Suppressor macrophage treated with lipopolysaccharide for 1 hour (primary cell): Measurements from ENCODE around the gene NAALADL1.

Experiments used
- DNase-seq, 3 donors: peaks; one replicate each; pipeline ENCODE4 v3.0.0-alpha.2; 2020 to 2022

NAALADL1 gene, protein sequence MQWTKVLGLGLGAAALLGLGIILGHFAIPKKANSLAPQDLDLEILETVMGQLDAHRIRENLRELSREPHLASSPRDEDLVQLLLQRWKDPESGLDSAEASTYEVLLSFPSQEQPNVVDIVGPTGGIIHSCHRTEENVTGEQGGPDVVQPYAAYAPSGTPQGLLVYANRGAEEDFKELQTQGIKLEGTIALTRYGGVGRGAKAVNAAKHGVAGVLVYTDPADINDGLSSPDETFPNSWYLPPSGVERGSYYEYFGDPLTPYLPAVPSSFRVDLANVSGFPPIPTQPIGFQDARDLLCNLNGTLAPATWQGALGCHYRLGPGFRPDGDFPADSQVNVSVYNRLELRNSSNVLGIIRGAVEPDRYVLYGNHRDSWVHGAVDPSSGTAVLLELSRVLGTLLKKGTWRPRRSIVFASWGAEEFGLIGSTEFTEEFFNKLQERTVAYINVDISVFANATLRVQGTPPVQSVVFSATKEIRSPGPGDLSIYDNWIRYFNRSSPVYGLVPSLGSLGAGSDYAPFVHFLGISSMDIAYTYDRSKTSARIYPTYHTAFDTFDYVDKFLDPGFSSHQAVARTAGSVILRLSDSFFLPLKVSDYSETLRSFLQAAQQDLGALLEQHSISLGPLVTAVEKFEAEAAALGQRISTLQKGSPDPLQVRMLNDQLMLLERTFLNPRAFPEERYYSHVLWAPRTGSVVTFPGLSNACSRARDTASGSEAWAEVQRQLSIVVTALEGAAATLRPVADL

DNA sequence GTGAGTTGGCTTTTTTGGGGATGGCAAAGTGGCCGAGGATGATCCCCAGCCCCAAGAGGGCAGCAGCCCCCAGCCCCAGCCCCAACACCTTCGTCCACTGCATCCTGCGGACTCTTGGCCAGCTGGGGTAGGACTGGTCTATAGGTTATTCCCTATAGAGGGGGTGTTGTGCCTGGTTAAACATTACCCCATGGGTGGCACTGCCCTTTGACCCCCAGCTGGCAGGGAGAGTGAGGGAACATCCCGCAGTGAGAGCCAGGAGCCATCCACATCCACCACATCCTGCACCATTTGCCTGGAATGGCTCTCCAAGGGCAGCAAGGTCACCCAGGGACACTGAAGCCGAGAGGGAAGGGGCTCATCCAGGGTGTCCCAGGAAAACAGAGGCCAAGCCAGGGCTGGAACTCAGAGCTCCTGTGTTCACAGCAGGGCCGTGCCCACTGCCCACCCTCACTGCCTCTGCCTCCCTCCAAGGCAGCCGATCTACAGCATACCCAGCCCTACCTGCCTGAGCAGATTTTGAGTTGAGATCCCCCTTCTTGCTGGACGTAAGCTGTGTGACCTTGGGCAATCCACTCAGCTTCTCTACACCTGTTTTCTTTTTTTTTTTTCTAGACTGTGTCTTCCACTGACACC, at the start of gene NAALADL1:
Gene NAALADL1, minus strand, starts transcription at position 135 of the 636 bp plus-strand sequence. Its CDS starts 32 bp downstream, at position 103.
- no peak for DNase-seq

DNA sequence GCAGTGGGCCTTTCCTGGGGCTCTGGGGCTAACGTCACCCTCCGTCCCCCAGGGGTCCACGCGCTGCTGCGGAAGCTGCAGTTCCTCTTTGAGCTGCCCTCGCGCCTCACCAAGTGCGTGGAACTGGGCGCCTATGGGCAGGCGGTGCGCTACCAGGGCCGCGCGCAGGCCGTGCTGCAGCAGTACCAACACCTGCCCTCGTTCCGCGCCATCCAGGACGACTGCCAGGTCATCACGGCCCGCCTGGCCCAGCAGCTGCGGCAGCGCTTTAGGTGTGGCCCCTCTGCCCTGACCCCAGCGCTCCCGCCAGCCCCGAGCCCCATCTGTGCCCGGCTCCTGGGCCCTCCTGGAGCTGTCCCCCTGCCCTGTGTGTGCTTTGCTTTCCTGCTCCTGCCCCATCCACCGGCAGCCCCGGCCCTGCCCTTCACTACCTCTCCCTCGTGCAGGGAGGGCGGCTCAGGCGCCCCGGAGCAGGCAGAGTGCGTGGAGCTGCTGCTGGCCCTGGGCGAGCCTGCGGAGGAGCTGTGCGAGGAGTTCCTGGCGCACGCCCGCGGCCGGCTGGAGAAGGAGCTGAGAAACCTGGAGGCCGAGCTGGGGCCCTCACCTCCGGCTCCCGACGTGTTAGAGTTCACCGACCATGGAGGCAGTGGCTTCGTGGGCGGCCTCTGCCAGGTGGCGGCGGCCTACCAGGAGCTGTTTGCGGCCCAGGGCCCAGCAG, 49.6 kb upstream of the NAALADL1 start:
- no peak for DNase-seq

DNA sequence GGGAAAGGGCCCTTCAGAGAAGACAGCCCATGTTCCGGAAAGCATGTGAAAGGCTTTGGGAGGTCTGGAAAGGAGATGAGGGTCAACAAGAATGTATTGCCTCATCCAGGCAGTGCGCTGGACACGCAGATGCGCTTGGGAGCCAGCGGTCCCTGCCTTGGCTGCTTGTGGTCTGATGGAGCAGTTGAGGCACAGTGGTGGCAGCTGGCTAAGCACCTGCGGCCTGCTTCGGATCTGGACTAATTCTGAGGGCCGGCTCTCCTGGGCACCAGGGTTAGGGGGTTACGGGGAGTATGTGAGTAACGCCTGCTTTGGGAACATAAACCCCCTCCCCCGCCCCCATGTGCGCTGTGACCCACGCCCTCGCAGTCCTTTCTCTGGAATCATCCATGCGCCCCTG, 48.7 kb upstream of the NAALADL1 start:
- DNase-seq: no peak

DNA sequence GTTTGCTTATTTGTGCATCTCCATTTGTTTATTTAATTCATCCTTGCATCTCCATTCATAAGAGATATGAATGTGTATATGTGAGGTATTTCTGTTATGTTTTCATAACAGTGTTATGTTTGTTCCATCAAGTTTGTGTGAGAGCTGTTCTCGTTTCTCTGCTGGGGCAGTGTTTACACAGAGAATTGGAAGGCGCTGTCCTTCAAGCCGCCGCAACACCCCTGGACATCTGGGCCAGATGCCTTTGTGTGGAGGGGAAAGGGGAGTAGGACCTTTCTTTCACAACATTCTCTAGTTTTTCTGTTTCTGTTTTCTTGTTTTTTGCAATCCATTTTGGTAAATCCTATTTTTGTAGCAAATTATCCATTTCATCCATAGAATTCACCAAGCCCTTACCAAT, 46.3 kb upstream of the NAALADL1 start:
- no peak for DNase-seq

DNA sequence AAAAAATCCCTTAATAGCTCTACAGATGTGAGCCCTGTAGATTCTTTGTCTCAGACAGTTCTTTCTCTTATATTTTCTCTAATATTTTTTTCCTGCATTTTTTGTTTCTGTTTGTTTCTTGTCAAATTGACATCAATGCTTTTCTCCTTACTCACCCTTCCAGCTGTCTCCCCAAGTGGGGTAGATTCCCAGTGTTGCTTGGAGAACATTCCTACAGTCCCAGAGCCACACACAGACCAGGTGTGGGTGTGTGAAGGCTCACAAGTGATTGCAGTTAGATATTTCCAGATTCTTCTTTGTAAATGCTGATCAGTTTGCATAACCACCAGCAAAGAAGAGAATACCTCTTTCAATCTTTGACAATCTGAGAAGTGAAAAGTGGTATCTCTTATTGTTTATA, 45.1 kb upstream of the NAALADL1 start:
- DNase-seq: no peak

DNA sequence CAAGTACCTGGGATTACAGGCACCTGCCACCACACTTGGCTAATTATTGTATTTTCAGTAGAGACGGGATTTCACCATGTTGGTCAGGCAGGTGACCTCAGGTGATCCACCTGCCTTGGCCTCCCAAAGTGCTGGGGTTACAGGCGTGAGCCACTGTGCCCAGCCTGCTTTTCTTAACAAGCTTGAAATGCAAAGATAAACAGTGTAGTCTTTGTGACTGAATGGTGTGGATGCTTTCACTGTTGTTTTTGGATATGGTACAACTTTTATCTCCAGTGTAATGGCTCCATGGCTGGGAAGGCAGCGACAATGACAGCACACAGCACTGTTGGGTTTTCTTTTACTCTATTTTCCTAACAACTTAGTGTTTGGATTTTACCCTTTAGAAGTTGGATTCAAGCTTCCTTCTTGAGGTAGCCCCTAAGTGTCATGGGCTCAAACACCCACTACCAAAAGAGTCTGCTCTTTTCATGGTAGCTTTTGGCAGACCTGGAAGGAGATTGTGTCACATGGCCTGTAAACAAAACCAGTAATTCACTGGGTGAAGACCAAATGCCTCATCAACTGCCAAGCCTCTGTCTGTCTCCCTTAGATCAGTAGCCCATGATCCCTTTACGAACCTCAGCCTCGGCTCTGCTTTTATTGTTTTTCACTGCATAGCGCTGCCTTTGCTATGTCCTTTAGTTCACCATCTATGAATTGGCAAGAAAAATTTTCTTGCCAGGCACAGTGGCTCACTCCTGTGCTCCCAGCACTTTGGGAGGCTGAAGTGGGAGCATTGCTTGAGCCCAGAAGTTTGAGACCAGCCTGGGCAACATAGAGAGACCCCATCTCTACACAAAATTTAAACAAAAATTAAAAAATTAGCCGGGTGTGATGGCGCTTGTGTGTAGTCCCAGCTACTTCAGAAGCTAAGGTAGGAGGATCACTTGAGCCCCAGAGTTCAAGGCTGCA, 44.1 kb upstream of the NAALADL1 start:
- no peak for DNase-seq

DNA sequence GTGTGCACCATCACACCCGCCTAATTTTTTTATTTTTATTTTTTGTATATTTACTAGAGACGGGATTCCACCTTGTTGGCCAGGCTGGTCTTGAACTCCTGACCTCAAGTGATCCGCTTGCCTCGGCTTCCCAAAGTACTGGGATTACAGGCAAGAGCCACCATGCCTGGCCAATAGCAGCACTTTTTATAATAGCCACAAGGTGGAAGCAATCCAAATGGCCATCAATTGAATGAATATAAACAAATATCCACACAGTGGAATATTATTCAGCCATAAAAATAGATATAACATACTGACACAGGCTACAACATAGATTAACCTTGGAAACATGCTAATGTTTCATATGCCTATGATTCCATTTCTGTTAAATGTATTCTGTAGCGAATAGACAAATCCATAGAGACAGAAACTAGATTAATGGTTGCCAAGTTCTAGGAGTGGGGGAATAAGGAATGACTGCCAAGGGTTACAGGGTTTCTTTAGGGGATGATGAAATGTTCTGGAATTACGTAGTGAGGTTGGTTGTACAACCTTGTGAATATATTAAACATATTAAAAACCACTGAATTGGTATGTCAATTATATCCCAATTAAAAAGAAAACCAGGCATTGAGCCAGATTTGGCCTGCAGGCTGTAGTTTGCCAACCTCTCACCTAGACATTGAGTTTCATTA, 42.5 kb upstream of the NAALADL1 start:
- DNase-seq: no peak

DNA sequence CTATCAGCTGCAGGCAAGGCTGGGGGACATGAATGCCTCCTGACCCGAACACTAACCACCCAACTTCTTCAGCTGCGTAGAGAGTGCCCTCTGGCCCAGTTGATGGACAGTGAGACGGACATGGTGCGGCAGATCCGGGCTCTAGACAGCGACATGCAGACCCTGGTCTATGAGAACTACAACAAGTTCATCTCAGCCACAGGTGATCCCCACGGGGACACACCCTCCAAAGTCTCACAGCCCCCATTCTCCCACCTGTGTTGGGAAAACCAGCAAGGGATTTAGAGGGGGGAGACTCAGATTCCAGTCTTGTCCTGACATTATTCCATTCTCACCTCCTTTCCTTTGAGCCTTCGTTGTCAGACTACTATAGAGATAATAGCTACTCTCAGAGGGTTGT, 38.6 kb upstream of the NAALADL1 start:
- DNase-seq: no peak

DNA sequence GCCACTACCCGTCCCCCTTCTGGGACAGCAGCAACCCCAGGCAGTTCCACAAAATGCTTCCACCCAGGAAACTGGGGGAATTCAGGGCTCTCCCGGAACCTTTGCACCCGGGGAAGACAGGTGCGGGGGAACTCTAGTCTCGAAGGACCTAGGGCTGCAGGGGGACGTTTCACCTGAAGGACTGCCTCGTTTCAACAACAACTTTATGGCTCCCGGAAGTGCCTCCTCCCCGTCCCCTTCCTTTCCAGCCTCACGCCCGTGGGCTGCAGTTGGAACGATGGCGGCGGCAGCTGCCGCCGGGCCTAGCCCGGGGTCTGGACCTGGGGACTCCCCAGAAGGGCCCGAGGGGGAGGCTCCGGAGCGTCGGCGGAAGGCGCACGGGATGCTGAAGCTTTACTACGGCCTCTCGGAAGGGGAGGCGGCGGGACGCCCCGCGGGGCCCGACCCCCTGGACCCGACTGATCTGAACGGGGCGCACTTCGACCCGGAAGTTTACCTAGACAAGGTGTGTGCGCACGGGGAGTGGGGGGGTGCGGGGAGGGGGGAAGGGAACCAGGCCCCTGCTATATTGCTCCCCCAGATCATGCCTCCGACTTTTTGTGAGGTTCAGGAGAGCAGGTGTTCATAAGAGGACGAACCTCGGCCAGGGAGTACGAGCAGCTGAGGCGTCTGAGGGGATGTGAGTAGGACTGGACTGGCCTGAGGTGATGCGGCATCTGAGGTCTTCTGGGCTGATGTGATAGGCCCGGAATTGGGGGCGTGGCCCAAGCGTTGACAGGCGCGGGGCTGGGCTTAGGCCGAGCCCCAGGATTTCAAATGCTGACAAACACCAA, 37.8 kb upstream of the NAALADL1 start, which contains the start of gene VPS51:
Gene VPS51, plus strand, starts transcription at position 241 of the 833 bp plus-strand sequence. Its CDS starts 37 bp downstream, at position 278.
- peak; percentile 91 to 94 (median 92) for DNase-seq

DNA sequence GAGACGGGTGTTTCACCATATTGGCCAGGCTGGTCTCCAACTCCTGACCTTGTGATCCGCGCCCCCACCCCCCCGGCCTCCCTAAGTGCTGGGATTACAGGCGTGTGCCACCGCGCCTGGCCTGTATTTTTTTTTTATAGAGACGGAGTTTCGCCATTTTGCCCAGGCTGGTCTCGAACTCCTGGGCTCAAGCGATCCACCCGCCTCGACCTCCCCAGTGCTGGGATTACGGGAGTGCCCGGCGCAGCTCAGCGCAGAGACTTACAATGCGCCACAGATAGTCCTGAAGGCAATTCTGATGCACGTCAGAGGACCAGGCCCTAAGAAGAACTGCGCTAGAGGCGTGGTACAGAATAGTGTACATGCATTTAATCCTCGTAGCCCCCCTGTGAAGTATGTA, 37.1 kb upstream of the NAALADL1 start:
- DNase-seq: no peak

DNA sequence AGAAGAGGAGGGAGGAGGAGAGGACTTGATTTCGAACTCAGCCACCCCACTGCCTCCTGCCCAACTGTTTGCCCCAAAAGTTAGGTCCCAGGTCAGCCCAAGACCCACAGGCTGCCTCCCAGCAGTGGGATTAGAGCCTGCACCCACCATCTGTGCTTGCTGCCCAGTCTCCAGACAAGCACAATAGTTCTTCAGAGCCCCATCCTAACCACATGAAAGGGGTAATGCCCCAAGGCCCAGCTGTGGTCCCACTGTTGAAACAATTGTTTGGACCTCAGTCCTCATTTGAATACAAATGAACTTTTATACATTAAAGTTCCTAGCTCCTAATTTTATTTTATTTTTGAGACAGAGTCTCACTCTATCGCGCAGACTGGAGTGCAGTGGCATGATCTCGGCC, 32.3 kb upstream of the NAALADL1 start:
- no peak for DNase-seq

DNA sequence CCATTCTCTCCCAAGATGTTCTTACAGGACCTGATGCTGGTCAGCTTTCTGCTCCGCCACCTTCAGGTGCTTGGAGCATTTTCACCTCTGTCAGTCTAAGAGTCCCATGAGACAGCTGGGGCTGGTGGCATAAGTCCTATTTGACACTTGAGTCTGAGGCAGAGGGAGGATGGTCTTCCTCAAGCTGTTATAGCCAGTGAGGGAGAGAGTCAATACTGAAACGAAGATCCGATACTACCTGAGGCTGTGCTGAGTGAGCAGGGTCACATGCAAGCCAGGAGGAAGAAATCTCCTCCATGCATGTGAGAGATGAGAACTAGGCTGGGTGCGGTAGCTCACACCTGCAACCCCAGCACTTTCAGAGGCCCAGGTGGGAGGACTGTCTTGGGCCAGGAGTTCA, 31.3 kb upstream of the NAALADL1 start:
- DNase-seq: no peak

DNA sequence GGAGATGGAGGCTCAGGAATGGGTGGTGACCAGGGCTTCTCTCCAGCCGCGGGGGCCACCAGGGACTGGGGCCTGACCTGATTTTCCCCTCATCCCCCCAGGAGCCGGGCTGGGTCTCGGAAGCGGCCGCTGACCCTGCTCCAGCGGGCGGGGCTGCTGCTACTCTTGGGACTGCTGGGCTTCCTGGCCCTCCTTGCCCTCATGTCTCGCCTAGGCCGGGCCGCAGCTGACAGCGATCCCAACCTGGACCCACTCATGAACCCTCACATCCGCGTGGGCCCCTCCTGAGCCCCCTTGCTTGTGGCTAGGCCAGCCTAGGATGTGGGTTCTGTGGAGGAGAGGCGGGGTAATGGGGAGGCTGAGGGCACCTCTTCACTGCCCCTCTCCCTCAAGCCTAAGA, 29.5 kb upstream of the NAALADL1 start:
- no peak for DNase-seq

DNA sequence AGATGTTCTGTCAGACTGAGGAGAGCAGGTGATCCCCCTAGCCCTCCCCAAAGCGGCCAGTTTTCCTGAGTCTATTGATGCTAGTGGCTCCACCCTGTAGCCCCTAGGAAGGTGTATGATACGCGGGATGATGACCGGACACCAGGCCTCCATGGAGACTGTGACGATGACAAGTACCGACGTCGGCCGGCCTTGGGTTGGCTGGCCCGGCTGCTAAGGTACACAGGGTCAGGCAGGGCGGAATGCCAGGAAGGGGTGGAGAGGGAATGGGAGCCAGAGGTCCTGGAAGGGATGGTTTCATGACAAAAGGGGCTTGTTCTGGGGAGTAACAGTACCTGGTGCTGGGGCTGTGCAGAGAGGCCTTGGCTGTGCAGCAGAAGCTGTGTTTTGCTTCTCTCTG, 28.9 kb upstream of the NAALADL1 start:
- DNase-seq: no peak

DNA sequence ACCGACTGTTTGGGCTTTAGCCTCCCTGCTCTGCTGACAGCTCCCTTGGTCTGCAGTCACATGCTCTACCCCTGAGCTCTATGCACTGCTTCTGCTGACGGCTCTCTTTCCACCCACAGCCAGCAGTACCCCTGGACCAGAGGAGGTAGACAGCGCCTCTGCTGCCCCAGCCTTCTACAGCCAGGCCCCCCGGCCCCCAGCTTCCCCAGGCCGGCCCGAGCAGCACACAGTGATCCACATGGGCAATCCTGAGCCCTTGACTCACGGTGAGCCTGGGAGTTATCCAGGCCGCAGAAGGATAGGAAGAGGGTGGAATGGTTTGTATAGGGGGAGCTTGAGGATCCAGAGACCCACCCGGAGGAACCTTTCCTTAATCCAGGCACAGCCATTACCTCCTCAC, 28.5 kb upstream of the NAALADL1 start:
- no peak for DNase-seq

DNA sequence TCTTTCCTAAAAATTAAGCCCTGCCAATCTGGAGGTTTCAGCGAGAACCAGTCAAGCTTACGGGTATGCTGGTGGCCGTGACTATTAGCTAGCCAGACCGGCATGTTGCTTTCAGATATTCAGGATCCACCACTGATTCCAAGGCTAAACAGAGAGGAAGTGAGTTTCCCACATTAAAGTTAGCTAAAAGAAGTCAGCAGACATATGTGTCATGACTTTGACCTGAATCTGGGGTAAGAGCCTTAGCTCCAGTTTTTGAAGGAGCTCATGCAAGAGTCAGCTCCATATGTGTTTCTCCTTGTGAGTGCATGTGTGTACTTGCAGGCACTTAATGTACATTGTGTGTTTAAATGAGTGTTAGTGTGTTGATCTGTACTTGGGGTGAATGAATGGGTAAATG, 27.1 kb upstream of the NAALADL1 start:
- peak; percentile 31 to 45 (median 38) for DNase-seq

DNA sequence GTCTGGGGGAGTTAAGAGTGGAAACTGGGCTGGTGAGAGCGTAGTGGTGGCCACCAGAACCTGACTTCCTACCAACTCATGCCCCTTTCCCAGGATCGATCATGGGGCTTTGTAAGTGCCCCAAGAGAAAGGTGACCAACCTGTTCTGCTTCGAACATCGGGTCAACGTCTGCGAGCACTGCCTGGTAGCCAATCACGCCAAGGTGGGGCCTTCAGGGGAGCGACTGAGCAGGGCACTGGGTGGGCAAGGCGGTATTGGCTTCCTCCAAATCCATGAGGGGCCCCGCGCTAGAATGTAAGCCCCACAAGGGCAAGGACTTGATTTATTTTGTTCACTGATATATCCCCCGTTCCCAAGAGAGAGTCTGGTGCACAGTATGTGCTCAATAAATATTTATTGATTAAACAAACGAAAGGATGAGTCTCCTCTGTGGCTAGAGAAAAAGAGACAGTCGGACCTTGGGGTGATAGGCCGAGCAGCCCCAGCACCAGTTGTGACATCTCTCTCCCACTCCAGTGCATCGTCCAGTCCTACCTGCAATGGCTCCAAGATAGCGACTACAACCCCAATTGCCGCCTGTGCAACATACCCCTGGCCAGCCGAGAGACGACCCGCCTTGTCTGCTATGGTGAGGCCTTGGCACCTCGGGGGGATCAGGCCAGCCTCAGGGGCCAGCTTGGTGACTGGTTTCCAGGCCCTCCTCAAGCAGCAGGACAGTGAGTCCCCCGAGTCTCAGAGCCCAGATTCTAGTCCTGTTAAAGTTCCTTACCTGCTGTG, 26.4 kb upstream of the NAALADL1 start:
- no peak for DNase-seq

DNA sequence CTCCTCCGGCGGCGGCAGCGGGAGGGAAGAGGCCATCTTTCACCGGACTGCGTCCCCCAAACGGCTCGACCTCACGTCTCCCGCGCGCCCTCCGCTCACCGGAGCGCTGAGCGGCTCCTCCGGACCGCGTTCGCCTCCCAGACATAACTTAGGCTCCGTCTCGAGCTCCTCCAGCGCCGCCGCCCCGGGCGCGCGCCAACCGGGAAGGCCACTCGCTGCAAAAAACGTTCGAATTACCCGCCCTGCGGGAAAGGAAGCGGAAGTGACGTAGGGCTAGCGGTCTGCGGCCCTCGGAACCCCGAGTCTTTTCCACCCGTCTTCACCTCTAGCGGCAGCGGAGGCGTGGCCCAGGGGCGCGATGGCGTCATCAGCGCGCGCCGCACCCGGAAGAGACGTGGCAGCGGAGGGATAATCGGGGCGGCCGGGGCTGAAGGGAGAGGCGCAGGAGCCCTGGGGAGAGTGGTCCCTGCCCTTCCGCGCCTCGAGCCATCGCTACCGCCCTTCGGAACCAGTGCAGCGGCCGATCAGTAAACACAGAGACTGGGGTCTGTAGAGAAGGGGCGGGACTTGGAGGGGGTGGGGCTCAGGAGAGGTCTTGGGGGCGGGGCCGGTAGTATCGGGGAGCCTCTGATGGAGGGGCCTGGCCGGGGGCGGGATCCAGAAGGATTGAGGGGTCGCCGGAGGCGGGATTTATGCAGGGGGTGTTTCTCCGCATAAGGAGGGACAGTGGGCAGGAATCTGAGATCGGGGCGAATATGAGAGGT, 25.7 kb upstream of the NAALADL1 start, which contains the start of the genes CDCA5 and ZFPL1:
Gene CDCA5, minus strand, starts transcription at position 207 of the 764 bp plus-strand sequence. Its CDS starts 62 bp downstream, at position 145.
Gene ZFPL1, plus strand, starts transcription at position 389 of the 764 bp plus-strand sequence. CDS start 477 bp downstream, outside the sequence.
- peak; percentile 97 to 99 (median 98) for DNase-seq
